ENCODE measurements around the gene SYCP2.

SYCP2 gene

GRCh38 chr20:59832406-59833363 lies 100.8 kb downstream of the SYCP2 start:
- Histone ChIP-seq H3K79me2 (ENCODE audit: low read length) (no peaks in the 10 kb centered on the region), H2AFZ (ENCODE audit: low read depth, low read length) (no peak overlapping the region), H3K36me3 (replicated peaks; ENCODE audit: low read depth, low read length) (no peaks in the 10 kb centered on the region), H3K27ac (ENCODE audit: low read length) (no peak overlapping the region), H3K4me1 (ENCODE audit: low read length) (no peaks in the 10 kb centered on the region; the same call in 1 of the 2 replicates), H3K4me3 (ENCODE audit: low read length) (no peak overlapping the region), H3K9ac (ENCODE audit: low read length) (no peak overlapping the region), H3K4me2 (ENCODE audit: low read length) (no peak overlapping the region), H3K27me3 (ENCODE audit: low read depth, low read length) (peaks cover 71% of the 10 kb centered on the region), H4K20me1 (ENCODE audit: insufficient read depth, low read length) (no peaks in the 10 kb centered on the region), H3K9me3 (ENCODE audit: insufficient read depth, low read length) (no peaks in the 10 kb centered on the region)
- TF ChIP-seq CTCF (IDR thresholded peaks at IDR 0.05; ENCODE audit: low read depth, low read length) (no peak), EZH2phosphoT487 (IDR thresholded peaks at IDR 0.05; ENCODE audit: low read depth) (no peak)

GRCh38 chr20:59831916-59832270 lies 101.5 kb downstream of the SYCP2 start:
- H3K36me3 ChIP-seq (replicated peaks; ENCODE audit: low read depth, low read length) = no peaks in the 10 kb centered on the region
- H2AFZ ChIP-seq (ENCODE audit: low read depth, low read length) = no peak overlapping the region
- no peak overlapping the region for H3K4me3 ChIP-seq (ENCODE audit: low read length)
- H3K27ac ChIP-seq (ENCODE audit: low read length) = no peak overlapping the region
- no peaks in the 10 kb centered on the region for H4K20me1 ChIP-seq (ENCODE audit: insufficient read depth, low read length)
- H3K4me2 ChIP-seq (ENCODE audit: low read length) = no peak overlapping the region
- H3K4me1 ChIP-seq (ENCODE audit: low read length) = no peaks in the 10 kb centered on the region; the same call in 1 of the 2 replicates
- no peaks in the 10 kb centered on the region for H3K9me3 ChIP-seq (ENCODE audit: insufficient read depth, low read length)
- H3K9ac ChIP-seq (ENCODE audit: low read length) = no peak overlapping the region
- H3K79me2 ChIP-seq (ENCODE audit: low read length) = no peaks in the 10 kb centered on the region
- no peak for TF ChIP-seq EZH2phosphoT487 (IDR thresholded peaks at IDR 0.05; ENCODE audit: low read depth)
- no peak for TF ChIP-seq CTCF (IDR thresholded peaks at IDR 0.05; ENCODE audit: low read depth, low read length)
- peaks cover 66% of the 10 kb centered on the region for H3K27me3 ChIP-seq (ENCODE audit: low read depth, low read length)

DNA sequence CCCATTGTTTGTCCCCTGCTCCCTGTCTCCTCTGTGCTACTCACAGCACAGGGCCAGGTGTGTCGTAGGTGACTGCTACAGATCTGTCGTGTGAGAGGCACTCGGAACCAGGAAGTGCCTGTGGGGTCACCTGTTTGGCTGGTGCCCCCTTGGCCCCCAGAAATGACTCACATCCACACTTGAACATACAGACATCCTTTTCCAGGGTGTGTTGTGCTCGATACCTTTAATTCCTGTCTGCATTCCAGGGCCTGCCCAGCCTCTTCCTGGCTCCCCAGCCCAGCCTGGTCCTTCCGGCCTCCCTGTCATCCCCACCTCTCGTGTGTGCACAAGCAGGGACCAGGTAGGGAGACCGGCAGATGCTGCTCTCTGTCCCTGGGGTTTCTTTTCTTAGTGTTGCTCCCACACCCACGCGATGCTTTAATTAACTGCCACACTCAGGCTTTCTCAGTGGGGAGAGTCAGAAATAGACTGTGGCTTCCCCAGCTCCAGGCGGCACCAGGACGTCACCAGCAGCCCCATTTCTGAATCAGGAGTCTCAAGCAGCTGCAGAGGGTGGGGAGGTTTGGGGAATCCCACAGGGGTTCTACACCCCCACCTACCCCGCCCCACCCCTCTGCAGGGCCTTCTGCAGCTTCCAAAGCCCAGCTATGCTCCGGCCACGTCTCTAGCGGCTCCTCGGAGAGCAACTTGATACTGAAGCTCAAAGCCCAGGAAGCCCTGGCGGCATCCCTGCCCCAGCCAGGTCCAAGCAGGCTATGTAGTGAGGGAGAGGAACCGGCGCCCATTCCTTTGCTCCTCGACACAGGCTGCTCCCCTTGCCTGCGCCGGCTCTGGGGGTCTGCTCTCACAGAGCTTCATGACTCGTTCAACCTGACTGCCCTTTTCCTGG lies 102.2 kb downstream of the SYCP2 start:
- Histone ChIP-seq H3K9me3 (ENCODE audit: insufficient read depth, low read length) (no peaks in the 10 kb centered on the region), H3K79me2 (ENCODE audit: low read length) (no peaks in the 10 kb centered on the region), H3K4me2 (ENCODE audit: low read length) (no peak overlapping the region), H2AFZ (ENCODE audit: low read depth, low read length) (no peak overlapping the region), H3K4me3 (ENCODE audit: low read length) (no peak overlapping the region), H3K27me3 (ENCODE audit: low read depth, low read length) (peaks cover 60% of the 10 kb centered on the region), H3K4me1 (ENCODE audit: low read length) (no peaks in the 10 kb centered on the region; the same call in 1 of the 2 replicates), H3K27ac (ENCODE audit: low read length) (no peak overlapping the region), H3K36me3 (replicated peaks; ENCODE audit: low read depth, low read length) (no peaks in the 10 kb centered on the region), H4K20me1 (ENCODE audit: insufficient read depth, low read length) (no peaks in the 10 kb centered on the region), H3K9ac (ENCODE audit: low read length) (no peak overlapping the region)
- TF ChIP-seq EZH2phosphoT487 (IDR thresholded peaks at IDR 0.05; ENCODE audit: low read depth) (no peak), CTCF (IDR thresholded peaks at IDR 0.05; ENCODE audit: low read depth, low read length) (no peak)

DNA sequence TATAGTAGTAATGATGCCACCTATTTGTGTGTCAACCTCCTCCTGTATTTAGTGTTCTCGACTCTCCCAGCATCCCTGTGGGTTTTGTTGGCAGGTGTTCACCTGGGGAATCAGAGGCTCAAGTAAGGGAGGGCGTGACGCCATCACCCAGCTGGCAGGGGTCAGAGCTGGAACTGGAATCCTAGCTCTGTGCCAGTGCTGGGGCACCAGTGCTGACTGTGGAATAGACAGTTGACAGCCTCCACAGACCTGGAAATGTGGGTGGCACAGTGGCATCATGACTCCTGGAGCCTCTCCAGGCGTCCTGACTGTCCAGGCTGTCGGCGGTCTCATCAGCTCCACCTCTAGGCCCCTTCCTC lies 102.8 kb downstream of the SYCP2 start:
- H3K27me3 ChIP-seq (ENCODE audit: low read depth, low read length) = peaks cover 53% of the 10 kb centered on the region
- H2AFZ ChIP-seq (ENCODE audit: low read depth, low read length) = no peak overlapping the region
- H3K27ac ChIP-seq (ENCODE audit: low read length) = no peak overlapping the region
- H3K4me3 ChIP-seq (ENCODE audit: low read length) = no peak overlapping the region
- H3K36me3 ChIP-seq (replicated peaks; ENCODE audit: low read depth, low read length) = no peaks in the 10 kb centered on the region
- no peaks in the 10 kb centered on the region for H4K20me1 ChIP-seq (ENCODE audit: insufficient read depth, low read length)
- no peak overlapping the region for H3K4me2 ChIP-seq (ENCODE audit: low read length)
- H3K9ac ChIP-seq (ENCODE audit: low read length) = no peak overlapping the region
- no peaks in the 10 kb centered on the region for H3K79me2 ChIP-seq (ENCODE audit: low read length)
- H3K4me1 ChIP-seq (ENCODE audit: low read length) = no peaks in the 10 kb centered on the region; the same call in 1 of the 2 replicates
- TF ChIP-seq CTCF (IDR thresholded peaks at IDR 0.05; ENCODE audit: low read depth, low read length) (no peak), EZH2phosphoT487 (IDR thresholded peaks at IDR 0.05; ENCODE audit: low read depth) (no peak)
- no peaks in the 10 kb centered on the region for H3K9me3 ChIP-seq (ENCODE audit: insufficient read depth, low read length)
